ENCODE measurements around the gene PALM3. TPM values are rescaled to one million over a fixed set of nuclear protein-coding genes. Genes with fewer than 3 reads are reported as not detected.

PALM3 gene
- total RNA-seq, 1 donor from 2014 or later = 6.7 TPM

- DNase-seq = no peak
- Mint-ChIP-seq H3K4me3 (ENCODE audit: unreplicated experiment) (peak overlapping the region; percentile 34), H3K27me3 (ENCODE audit: unreplicated experiment) (peaks cover 12% of the 10 kb centered on the region), H3K27ac (ENCODE audit: unreplicated experiment) (no peak overlapping the region), H3K4me1 (ENCODE audit: low read depth, unreplicated experiment) (peaks cover 8% of the 10 kb centered on the region), H3K36me3 (ENCODE audit: unreplicated experiment) (peaks cover 9% of the 10 kb centered on the region), H3K9me3 (ENCODE audit: unreplicated experiment) (peaks cover 15% of the 10 kb centered on the region)
- no peak for TF ChIP-seq CTCF (IDR thresholded peaks at IDR 0.05; ENCODE audit: partially characterized antibody, unreplicated experiment)
Observed at GRCh38 chr19:14093117-14093823, 31.4 kb upstream of the PALM3 start.

- TF ChIP-seq CTCF (IDR thresholded peaks at IDR 0.05; ENCODE audit: partially characterized antibody, unreplicated experiment) = no peak
- no peak for DNase-seq
Observed at GRCh38 chr19:14091813-14092462, 30.1 kb upstream of the PALM3 start.

GRCh38 chr19:14091081-14091812 lies 29.4 kb upstream of the PALM3 start:
- H3K9me3 Mint-ChIP-seq (ENCODE audit: unreplicated experiment) = peaks cover 15% of the 10 kb centered on the region
- peak overlapping the region; percentile 84 for H3K27ac Mint-ChIP-seq (ENCODE audit: unreplicated experiment)
- peaks cover 9% of the 10 kb centered on the region for H3K36me3 Mint-ChIP-seq (ENCODE audit: unreplicated experiment)
- H3K27me3 Mint-ChIP-seq (ENCODE audit: unreplicated experiment) = peaks cover 8% of the 10 kb centered on the region
- H3K4me3 Mint-ChIP-seq (ENCODE audit: unreplicated experiment) = peak overlapping the region; percentile 93
- peak; percentile 13 for TF ChIP-seq CTCF (IDR thresholded peaks at IDR 0.05; ENCODE audit: partially characterized antibody, unreplicated experiment)
- peaks cover 8% of the 10 kb centered on the region for H3K4me1 Mint-ChIP-seq (ENCODE audit: low read depth, unreplicated experiment)
- DNase-seq = peak; percentile 61

More at GRCh38 chr19:14091813-14092462, 30.1 kb upstream of the PALM3 start:
- Mint-ChIP-seq H3K4me3 (ENCODE audit: unreplicated experiment) (peak overlapping the region; percentile 93), H3K36me3 (ENCODE audit: unreplicated experiment) (peaks cover 9% of the 10 kb centered on the region), H3K27me3 (ENCODE audit: unreplicated experiment) (peaks cover 8% of the 10 kb centered on the region), H3K27ac (ENCODE audit: unreplicated experiment) (peak overlapping the region; percentile 84), H3K4me1 (ENCODE audit: low read depth, unreplicated experiment) (peaks cover 8% of the 10 kb centered on the region), H3K9me3 (ENCODE audit: unreplicated experiment) (peaks cover 18% of the 10 kb centered on the region)

- Mint-ChIP-seq H3K9me3 (ENCODE audit: unreplicated experiment) (peaks cover 15% of the 10 kb centered on the region), H3K27ac (ENCODE audit: unreplicated experiment) (peak within 1 kb of the TSS; percentile 84), H3K36me3 (ENCODE audit: unreplicated experiment) (peaks cover 9% of the 10 kb centered on the region), H3K4me3 (ENCODE audit: unreplicated experiment) (peak within 1 kb of the TSS; percentile 93), H3K27me3 (ENCODE audit: unreplicated experiment) (peaks cover 8% of the 10 kb centered on the region), H3K4me1 (ENCODE audit: low read depth, unreplicated experiment) (peaks cover 8% of the 10 kb centered on the region)
- TF ChIP-seq CTCF (IDR thresholded peaks at IDR 0.05; ENCODE audit: partially characterized antibody, unreplicated experiment) = no peak
- DNase-seq = peak; percentile 80
Observed at GRCh38 chr19:14090509-14091080, 28.7 kb upstream of the PALM3 start, which contains the start of gene SAMD1. TSS of gene SAMD1 (minus strand) at chr19:14090751.
